Measurements from ENCODE around the gene MAB21L4.

DNA sequence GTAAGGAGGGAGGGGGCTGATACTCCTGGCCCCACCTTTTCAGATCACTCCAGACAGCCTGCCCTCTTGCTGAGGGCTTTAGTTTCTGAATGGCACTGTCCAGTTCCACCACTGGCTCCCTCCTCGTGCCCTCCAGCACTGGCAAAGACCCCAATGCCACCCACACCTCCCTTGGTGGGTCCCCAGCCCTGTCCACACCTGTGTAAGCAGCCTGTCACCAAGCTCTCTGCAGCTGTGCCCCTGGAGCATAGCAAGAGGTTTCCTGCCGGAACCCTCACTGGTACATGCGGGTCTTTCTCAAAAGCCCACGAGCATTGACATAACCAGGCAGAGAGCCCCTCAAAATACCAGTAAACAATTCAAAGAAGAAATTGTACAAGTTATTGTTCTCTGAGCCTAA is 58.3 kb downstream of the MAB21L4 start:
- no peak for TF ChIP-seq POLR2A (IDR thresholded peaks at IDR 0.05)
- TF ChIP-seq, protein P1, sequence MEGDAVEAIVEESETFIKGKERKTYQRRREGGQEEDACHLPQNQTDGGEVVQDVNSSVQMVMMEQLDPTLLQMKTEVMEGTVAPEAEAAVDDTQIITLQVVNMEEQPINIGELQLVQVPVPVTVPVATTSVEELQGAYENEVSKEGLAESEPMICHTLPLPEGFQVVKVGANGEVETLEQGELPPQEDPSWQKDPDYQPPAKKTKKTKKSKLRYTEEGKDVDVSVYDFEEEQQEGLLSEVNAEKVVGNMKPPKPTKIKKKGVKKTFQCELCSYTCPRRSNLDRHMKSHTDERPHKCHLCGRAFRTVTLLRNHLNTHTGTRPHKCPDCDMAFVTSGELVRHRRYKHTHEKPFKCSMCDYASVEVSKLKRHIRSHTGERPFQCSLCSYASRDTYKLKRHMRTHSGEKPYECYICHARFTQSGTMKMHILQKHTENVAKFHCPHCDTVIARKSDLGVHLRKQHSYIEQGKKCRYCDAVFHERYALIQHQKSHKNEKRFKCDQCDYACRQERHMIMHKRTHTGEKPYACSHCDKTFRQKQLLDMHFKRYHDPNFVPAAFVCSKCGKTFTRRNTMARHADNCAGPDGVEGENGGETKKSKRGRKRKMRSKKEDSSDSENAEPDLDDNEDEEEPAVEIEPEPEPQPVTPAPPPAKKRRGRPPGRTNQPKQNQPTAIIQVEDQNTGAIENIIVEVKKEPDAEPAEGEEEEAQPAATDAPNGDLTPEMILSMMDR (IDR thresholded peaks at IDR 0.05), result no peak
